Endodermal cell (in vitro differentiated cells): ENCODE data around the gene ATG12. TPM values are rescaled to one million over a fixed set of nuclear protein-coding genes. Genes with fewer than 3 reads are reported as not detected.

ENCODE experiments used
- DNase-seq: peaks from one replicate; pipeline ENCODE4 v3.0.0-alpha.2; 2017
- H3K27ac ChIP-seq: 2 replicates; pipeline ENCODE4 v1.5.1; 2013; ENCODE audit warnings: mild to moderate bottlenecking, low read depth, low read length, moderate library complexity
- H3K27me3 ChIP-seq: 2 replicates; pipeline ENCODE4 v1.6.1; 2013; ENCODE audit warnings: mild to moderate bottlenecking, low read length, moderate library complexity; ENCODE audit not compliant: insufficient read depth, control insufficient read depth, poor library complexity, severe bottlenecking
- H3K36me3 ChIP-seq: 2 replicates; pipeline ENCODE4 v1.7.0; 2013; ENCODE audit warnings: mild to moderate bottlenecking, low read length, moderate library complexity; ENCODE audit not compliant: control insufficient read depth, insufficient read depth
- H3K4me1 ChIP-seq: one replicate; pipeline ENCODE4 v1.7.0; 2013; ENCODE audit warnings: low read length; ENCODE audit not compliant: control insufficient read depth, insufficient read depth
- H3K4me3 ChIP-seq: 2 replicates; pipeline ENCODE4 v1.5.1; 2013; ENCODE audit warnings: mild to moderate bottlenecking, low read length, moderate library complexity
- H3K9ac ChIP-seq: 2 replicates; pipeline ENCODE4 v1.6.1; 2013; ENCODE audit warnings: mild to moderate bottlenecking, low read length, moderate library complexity; ENCODE audit not compliant: poor library complexity, severe bottlenecking; ENCODE audit errors: extremely low read depth
- H3K9me3 ChIP-seq: 2 replicates; pipeline ENCODE4 v1.6.1; 2013; ENCODE audit warnings: mild to moderate bottlenecking, low read length, moderate library complexity; ENCODE audit not compliant: control insufficient read depth
- H3K27ac Mint-ChIP-seq: 2 replicates; pipeline ENCODE4 v1.8.0; 2020; ENCODE audit warnings: mixed read lengths
- H3K27me3 Mint-ChIP-seq: 2 replicates; pipeline ENCODE4 v1.8.0; 2021; ENCODE audit warnings: mild to moderate bottlenecking, mixed read lengths; ENCODE audit not compliant: insufficient read depth
- H3K36me3 Mint-ChIP-seq: 2 replicates; pipeline ENCODE4 v1.8.0; 2020; ENCODE audit warnings: low read depth, mixed read lengths
- H3K4me1 Mint-ChIP-seq: 2 replicates; pipeline ENCODE4 v1.8.0; 2020; ENCODE audit warnings: mixed read lengths
- H3K4me3 Mint-ChIP-seq: 2 replicates; pipeline ENCODE4 v1.8.0; 2020; ENCODE audit warnings: mild to moderate bottlenecking, moderate library complexity, mixed read lengths
- H3K9me3 Mint-ChIP-seq: 2 replicates; pipeline ENCODE4 v1.8.0; 2020; ENCODE audit warnings: mild to moderate bottlenecking, mixed read lengths
- WGBS, 2 experiments: methylation state at CpG; one replicate each; pipeline versions ENCODE4 v1.1.5 to v1.1.7; 2013; ENCODE audit warnings: missing lambda C conversion rate in 2 of 2, mixed read lengths in 1 of 2; ENCODE audit not compliant: insufficient coverage in 1 of 2, insufficient read length in 1 of 2; 5-methylcytosine and 5-hydroxymethylcytosine counted together
- total RNA-seq, 2 donors: library from RNA; stranded (reverse); fragmentation: NEBNext Ultra II Directional in 1 of 2; extraction: Animal tissue kit (Norgen Biotek cat#: 25700) in 1 of 2; gene quantifications; 2 replicates in 1 of 2; 3 replicates in 1 of 2; pipeline ENCODE4 v1.2.1, GENCODE V29; 2021
- TF ChIP-seq, protein P1 (sequence below): fragments of 200-600 bp; sonication (generic); conservative IDR thresholded peaks from 2 replicates; pipeline ENCODE4 v1.5.0; 2021; ENCODE audit warnings: antibody characterized with exemption, mild to moderate bottlenecking

ATG12 gene
- total RNA-seq, 2 donors from 2014 or later, result 47.9 to 57.8 TPM

DNA sequence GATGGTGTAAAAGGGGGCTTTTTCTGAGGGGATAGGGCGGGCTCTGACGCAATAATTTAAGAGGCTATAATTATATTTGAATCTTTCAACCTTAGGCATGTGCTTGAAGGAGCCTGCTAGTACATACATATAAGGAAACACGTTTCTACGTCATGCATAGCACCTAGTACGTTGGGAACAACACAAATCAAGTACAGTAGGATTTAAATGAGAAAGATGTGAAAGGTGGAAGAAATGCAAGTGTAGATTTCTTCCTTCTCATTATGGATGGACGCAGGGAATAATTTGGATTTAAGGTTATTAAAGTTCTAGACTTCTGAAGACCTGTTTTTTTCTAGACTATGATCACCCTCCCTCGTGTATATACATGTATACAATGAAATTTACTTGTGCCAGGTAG is 24.0 kb downstream of the ATG12 start:
- Histone ChIP-seq H3K36me3 (no peaks in the 10 kb centered on the region), H3K9me3 (no peaks in the 10 kb centered on the region), H3K9ac (no peak overlapping the region), H3K4me1 (no peaks in the 10 kb centered on the region), H3K4me3 (no peak overlapping the region), H3K27me3 (peaks cover 47% of the 10 kb centered on the region), H3K27ac (no peak overlapping the region)
- H3K27ac Mint-ChIP-seq, result no peak overlapping the region
- TF ChIP-seq, protein P1, sequence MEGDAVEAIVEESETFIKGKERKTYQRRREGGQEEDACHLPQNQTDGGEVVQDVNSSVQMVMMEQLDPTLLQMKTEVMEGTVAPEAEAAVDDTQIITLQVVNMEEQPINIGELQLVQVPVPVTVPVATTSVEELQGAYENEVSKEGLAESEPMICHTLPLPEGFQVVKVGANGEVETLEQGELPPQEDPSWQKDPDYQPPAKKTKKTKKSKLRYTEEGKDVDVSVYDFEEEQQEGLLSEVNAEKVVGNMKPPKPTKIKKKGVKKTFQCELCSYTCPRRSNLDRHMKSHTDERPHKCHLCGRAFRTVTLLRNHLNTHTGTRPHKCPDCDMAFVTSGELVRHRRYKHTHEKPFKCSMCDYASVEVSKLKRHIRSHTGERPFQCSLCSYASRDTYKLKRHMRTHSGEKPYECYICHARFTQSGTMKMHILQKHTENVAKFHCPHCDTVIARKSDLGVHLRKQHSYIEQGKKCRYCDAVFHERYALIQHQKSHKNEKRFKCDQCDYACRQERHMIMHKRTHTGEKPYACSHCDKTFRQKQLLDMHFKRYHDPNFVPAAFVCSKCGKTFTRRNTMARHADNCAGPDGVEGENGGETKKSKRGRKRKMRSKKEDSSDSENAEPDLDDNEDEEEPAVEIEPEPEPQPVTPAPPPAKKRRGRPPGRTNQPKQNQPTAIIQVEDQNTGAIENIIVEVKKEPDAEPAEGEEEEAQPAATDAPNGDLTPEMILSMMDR, result no peak
- no peaks in the 10 kb centered on the region for H3K36me3 Mint-ChIP-seq
- 93 to 100% methylated on average over 3 to 7 of the region's 7 CpGs for WGBS, 2 experiments
- DNase-seq, result no peak
- peaks cover 37% of the 10 kb centered on the region for H3K27me3 Mint-ChIP-seq
- H3K4me3 Mint-ChIP-seq, result no peak overlapping the region
- peaks cover 7% of the 10 kb centered on the region for H3K4me1 Mint-ChIP-seq
- H3K9me3 Mint-ChIP-seq, result no peaks in the 10 kb centered on the region

- H3K36me3 Mint-ChIP-seq, result no peaks in the 10 kb centered on the region
- H3K4me1 Mint-ChIP-seq, result peaks cover 7% of the 10 kb centered on the region
- H3K27me3 Mint-ChIP-seq, result peaks cover 37% of the 10 kb centered on the region
- Histone ChIP-seq H3K4me1 (no peaks in the 10 kb centered on the region), H3K9ac (peak within 1 kb of the TSS; percentile 58), H3K9me3 (no peaks in the 10 kb centered on the region), H3K36me3 (no peaks in the 10 kb centered on the region), H3K27me3 (peaks cover 47% of the 10 kb centered on the region), H3K4me3 (peak within 1 kb of the TSS; percentile 93), H3K27ac (peak within 1 kb of the TSS; percentile 95)
- DNase-seq, result peak; percentile 86
- TF ChIP-seq, protein P1, result no peak
- WGBS, 2 experiments, result 0 to 1% methylated on average over 28 to 69 of the region's 69 CpGs
- peak within 1 kb of the TSS; percentile 81 for H3K4me3 Mint-ChIP-seq
- no peaks in the 10 kb centered on the region for H3K9me3 Mint-ChIP-seq
- H3K27ac Mint-ChIP-seq, result peak within 1 kb of the TSS; percentile 88
These were observed 24.9 kb downstream of the ATG12 start, which contains the start of gene CDO1 for GRCh38 chr5:115816226-115817081. Gene CDO1 (minus strand): TSS chr5:115816659. CDS start chr5:115816397, 262 bp downstream.

- no peaks in the 10 kb centered on the region for H3K9me3 Mint-ChIP-seq
- H3K36me3 Mint-ChIP-seq, result no peaks in the 10 kb centered on the region
- peaks cover 7% of the 10 kb centered on the region for H3K4me1 Mint-ChIP-seq
- Histone ChIP-seq H3K27me3 (peaks cover 47% of the 10 kb centered on the region), H3K9me3 (no peaks in the 10 kb centered on the region), H3K9ac (peak overlapping the region; percentile 58), H3K4me3 (peak overlapping the region; percentile 93), H3K36me3 (no peaks in the 10 kb centered on the region), H3K27ac (peak overlapping the region; percentile 95), H3K4me1 (no peaks in the 10 kb centered on the region)
- DNase-seq, result no peak
- peaks cover 37% of the 10 kb centered on the region for H3K27me3 Mint-ChIP-seq
- TF ChIP-seq, protein P1, result no peak
- no peak overlapping the region for H3K27ac Mint-ChIP-seq
- WGBS, 2 experiments, result 0 to 2% methylated on average over 16 to 48 of the region's 48 CpGs
- peak overlapping the region; percentile 81 for H3K4me3 Mint-ChIP-seq
These were observed 25.6 kb downstream of the ATG12 start for GRCh38 chr5:115815693-115816225.
